CD4-positive, alpha-beta T cell treated with Interleukin-1 beta for 1 hour (primary cell): ENCODE results near the gene SV2C.
"Not testable (repeated sequence)": the region's sequence is repeated elsewhere in the genome, so short reads cannot be mapped to it uniquely, and the experiment has no call there.

Source experiments
- DNase-seq, 2 donors: peaks; one replicate each; pipeline ENCODE4 v3.0.0-alpha.2; 2020 to 2022

Gene SV2C

DNA sequence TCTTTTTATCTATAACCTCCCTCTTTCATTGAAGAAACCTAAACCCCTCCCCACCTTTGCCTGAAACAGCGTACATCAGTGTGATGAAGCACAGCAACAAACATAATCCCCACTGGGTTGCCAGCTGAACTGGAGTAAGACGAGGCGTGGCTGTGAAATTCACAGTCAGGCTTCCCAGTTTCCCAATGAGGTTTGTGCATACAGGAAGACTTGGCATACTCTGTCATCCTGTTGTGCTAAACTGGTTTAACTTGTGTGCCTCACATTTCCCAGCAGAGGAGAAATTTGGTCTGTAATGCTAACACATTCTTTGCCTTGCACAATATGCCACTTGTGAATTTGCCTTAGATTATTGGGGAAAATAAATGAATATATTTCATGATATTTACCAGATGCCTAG lies 121.5 kb downstream of the SV2C start:
- DNase-seq = no peak

DNA sequence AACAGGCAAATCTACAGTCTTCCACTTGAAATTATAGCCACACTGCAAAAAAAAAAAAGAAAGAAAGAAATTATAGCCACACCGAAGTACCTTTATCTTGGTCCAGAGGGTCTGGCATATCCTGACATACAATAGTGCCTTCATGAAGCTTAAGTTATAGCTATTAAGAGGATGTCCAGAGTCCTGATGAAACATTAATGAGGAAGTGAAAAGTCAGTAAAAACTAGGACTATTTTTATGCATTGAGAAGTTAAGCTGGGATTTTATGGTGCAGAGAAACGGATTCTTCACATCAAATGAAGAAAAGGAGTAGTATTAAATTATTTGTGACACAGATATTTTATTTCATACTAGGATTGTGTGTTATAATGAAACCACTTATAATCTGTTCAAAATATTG lies 123.9 kb downstream of the SV2C start:
- DNase-seq = no peak

DNA sequence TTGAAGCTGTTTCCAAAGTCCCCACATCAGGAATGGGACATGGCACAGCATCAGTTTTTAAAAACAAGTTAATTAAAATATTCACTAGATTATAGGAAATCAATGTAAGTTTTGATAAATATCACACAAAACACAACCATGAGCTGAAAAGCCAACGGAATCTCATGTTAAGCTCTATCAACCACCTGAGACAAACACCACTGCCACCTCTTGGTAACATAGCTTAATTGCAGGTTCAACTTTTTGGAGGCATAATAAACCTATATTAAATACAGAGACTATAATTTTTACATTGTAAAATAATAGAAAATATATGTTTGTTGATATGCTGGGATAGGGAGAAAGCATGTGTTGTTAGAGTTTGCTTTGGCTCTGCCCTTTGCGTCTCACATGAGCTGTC lies 126.1 kb downstream of the SV2C start:
- DNase-seq = no peak

DNA sequence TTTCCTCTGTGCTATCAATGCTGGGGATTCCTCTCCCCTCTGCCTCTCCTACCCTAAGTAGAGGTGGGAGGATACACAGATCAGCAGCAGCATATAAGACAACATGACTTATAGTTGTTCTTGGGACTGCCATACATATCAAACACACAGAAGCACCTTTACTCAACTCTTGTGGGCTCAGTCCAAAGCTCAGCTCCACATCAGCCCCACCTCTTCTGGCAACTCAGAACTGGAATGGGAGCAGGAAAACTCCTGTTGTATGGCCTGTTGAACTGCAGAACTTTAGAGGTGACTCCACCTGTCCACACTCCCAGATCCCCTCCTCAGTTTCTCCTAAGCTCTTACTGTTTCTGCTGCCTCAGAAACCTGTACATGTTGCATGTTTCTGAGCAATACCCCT lies 127.8 kb downstream of the SV2C start:
- DNase-seq = no peak

DNA sequence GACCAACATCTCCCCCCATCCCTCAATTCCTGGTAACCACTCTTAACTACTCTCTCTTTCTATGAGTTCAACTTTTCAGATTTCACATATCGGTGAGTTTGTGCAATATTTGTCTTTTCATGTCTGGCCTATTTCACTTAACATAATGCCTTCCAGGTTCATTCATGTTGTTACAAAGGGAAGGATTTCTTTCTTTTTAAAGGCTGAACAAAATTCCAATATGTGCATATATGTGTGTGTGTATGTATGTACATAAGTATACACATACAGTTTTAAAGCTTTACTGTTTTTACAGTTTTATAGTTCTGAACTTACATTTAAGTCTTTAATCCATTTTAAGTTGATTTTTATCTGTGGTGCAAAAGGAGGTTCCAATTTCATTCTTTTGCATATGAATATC lies 130.7 kb downstream of the SV2C start:
- no peak for DNase-seq

DNA sequence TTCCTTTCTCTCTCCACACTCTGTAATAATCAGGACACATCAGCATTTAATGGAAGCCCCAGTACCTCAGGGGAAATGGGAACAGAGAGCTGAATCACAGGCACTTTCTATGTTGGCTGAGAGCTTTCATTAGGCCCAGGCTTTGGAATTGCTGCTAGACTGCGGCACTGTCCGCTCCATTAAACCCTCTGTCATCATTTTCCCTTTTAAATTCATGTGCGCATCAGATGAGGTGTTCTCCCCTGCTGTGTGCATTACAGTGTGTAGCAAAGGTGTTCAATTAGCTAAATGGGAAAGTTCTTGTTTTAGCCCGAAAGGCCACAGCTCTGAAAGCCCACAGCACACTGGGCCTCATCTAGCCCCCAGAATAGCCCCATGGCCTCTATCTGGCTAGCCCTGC lies 133.6 kb downstream of the SV2C start:
- no peak for DNase-seq

DNA sequence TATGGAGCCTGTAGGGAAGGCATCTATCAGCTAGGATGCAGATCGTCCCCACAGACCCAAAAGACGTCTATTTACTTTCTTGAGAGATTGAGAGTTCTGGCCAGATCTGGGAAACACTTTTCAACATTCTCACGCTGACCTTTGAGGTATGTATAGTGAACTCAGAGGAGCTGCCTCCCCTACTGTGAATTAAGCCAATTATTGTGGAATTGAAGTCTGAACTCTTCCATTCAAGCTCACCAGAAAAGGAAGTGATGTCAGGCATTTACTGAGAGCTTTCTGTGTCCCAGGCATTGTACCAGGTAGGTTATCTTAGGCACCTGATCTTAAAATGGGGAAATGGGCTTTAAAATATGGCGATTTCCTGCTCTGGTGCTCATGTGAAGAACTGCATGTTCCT lies 136.5 kb downstream of the SV2C start:
- no peak for DNase-seq

DNA sequence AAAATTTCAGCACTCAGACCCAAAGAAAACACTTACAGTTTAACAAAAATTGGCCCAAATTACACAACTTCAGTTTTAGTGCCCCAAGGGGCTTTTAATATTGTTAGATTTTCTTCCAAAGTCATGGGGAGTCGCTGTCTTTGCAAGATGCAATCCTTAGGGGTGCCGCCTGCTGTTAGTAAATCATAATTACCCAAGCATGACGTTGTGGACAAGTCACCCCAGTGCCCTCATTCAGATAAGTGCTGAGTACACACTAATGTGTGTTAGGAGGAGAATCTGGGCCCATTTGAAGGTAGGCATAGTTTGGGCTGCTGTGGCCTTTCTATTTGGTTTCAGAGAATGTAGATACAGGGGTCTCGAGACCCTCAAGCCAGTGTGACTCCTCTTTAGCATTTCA lies 138.1 kb downstream of the SV2C start:
- DNase-seq = no peak

DNA sequence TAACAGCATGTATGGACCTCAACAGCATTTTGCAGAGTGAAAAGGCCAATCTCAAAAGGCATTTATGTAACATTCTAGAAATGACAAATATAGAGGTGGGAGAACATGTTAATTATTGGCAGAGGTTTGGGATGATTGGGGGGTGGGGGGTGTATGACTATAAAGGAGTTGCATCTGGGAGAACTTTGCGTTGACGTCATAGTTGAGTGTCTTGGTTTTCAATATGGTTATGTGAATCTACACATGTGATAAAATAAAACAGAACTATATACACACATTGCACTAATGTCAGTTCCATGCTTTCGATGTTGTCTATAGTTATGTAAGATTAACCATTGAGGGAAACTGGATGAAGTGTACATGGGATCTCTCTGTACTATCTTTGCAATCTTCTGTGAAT lies 139.1 kb downstream of the SV2C start:
- no peak for DNase-seq

DNA sequence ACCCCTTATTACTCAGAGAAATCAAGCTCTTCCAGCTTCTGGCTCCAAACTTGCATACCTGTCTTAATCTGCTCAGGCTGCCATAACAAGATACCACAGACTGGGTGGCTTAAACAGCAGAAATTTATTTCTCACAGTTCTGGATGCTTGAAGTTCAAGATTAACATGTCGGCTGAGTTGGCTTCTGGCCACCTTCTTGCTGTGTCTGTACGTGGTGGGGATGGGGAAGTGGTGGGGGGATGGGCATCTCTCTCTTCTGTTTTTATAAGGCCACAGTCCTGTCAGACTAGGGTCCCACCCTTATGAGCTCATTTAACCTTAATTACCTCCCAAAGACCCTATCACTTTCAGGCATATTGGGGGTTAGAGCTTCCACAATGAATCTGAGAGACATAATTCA lies 140.5 kb downstream of the SV2C start:
- DNase-seq = no peak

DNA sequence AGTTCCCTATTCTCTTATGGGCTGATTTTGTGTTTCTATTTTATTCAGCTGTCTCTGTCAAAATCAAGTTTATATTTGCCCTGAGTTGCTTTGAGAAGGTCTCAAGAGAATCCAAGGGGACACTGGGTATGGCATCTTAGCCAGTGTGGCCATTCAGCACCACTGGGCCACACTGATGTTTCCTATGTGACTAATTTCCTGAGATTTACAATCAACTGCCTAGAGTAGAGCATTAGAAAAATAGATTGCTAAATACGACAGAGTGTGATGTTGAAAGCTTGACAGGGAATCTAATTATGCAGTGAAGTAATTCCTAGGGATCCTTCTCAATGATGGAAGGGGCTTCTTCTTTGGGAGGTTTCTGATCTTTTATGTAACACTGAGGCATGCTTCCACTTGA lies 141.7 kb downstream of the SV2C start:
- no peak for DNase-seq

DNA sequence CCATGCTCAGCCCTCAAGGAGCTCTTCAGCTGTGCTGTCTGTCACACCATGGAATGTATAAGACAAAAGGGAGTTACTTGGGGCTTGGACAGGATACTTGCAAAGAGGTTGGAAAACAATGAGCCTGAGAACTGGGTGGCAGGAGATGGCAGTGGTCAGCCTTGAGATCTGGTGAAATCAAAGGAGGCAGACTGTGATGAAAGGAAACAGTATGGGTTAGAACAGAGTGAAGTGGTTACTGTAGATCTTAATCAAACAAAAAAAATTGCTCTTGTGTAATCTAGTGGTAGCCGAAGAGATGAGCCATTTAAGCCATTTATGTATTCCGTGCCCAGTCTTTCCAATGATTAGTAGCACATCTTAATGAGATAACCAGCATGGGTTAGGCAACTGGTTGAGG lies 142.2 kb downstream of the SV2C start:
- no peak for DNase-seq

DNA sequence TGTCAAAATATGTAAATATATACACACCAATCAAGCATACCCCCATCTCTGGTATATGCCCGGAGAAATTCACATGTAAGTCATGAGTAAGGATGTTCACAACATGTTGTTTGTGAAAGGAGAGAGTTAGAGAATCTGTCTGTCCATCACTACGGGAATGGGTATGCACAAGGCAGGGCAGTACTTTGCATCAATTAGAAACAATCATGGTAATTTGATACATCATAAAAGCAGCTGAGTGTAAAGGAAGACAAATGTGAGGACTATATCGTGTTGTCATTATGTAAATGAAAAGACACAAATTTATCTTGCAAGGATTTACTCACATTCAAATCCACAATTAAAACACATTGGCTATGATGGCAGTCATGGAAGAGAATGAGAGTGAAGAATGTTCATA lies 146.7 kb downstream of the SV2C start:
- DNase-seq = no peak

DNA sequence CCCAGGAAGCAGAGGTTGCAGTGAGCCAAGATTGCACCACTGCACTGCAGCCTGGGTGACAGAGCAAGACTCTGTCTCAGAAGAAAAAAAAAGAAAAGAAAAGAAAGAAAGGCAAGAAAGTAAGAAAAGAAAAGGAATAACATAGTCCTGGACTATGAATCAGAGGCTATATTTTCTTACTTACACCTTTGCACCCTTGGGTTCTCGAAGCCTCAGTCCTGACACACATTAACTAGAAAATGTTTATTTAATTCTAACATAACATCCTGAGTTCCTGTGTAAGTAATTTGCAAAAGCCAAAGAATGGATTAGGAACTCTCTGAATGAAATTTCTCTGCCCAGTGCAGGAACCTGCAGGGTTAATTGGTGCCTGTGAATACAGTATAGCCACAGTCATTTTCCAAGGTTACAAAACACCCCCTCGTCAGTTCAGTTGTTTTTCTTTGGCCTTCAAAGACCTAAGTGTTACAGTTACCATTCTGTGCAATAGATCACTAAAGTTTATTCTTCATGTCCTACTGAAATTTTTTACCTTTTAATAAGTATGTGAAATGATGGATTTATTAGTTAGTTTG lies 147.6 kb downstream of the SV2C start:
- DNase-seq = no peak

DNA sequence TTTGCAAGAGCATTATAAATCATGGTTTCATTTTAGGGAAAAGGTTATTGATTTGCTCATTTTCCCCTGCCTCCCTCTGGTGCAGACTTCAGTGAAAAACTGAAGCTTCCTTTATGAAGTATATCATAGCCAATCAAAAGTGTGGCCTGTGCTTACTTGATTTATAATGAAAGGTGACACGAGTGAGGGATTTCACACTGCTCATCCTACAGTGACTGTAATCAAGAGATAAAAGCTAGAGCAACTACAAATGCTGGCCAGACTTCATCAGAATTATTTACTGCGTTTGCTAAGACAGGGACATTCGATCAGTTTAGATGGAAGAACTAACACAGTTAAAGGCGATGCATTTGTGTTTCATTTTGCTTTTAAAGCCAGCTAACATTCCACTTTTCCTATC lies 151.5 kb downstream of the SV2C start:
- DNase-seq = no peak

DNA sequence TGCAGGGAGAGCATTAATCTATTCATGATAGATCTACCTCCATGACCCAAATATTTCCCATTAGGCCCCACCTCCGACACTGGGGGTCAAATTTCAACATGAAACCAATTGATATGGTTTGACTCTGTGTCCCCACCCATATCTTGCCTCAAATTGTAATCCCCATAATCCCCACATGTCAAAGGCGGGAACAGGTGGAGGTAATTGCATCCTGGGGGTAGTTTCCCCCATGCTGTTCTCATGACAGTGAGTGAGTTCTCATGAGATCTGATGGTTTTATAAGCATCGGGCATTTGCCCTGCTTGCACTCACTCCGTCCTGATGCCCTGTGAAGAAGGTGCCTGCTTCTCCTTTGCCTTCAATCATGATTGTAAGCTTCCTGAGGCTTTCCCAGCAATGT lies 153.5 kb downstream of the SV2C start:
- DNase-seq = no peak

DNA sequence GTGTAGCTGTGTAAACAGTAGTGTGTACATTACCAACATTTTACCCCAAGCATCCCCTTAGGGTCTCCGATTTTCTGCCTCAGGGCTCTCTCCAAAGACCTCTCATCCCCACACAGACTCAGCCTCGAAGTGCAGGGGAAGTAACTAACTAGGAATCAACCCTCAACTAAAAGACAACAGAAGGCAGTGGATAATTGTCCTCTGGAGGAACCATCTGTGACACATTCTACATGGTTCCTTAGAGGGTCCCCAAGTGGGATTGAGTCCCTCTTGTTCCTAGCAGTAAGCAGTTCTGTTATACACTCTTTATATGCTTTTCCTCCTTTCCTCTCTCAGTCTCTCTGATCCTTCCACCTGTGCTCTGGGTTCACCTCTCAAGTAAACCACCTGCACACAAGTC lies 157.2 kb downstream of the SV2C start:
- no peak for DNase-seq

DNA sequence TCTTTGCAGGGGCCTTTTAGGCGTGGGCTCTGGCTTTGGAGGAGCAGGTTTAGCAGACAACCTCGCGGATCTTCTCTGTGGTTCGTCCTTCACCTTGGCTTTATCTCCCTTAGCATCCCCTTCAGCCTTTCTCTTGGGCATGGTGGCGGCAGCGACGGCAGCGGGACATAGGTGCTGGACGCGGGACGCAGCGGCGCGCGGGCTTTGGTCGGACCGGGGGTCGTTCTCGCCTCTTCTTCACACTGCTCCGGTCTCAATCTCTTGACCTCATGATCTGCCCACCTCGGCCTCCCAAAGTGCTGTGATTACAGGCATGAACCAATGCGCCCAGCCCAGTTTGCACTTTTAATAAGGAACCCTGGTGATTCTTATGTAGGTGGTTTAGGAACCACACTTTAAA lies 159.0 kb downstream of the SV2C start:
- DNase-seq = not testable (repeated sequence)

DNA sequence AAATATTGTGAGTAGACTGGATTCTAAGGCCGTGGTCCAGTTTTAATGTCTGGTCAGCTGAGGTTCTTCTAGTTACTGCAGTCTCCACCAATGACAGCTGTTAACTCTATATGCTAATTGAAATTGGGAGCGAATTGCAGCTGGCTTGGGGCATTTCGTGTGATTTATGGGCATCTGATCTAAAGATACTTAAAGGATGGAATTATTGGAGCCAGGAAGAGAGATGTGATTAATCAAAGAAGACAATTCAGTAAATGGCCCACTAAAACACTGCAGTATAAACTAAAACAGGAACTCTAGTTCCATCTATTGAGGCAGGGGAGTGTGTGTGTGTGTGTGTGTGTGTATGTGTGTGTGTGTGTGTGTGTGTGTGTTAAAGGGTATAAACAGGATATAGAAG lies 162.4 kb downstream of the SV2C start:
- DNase-seq = no peak

DNA sequence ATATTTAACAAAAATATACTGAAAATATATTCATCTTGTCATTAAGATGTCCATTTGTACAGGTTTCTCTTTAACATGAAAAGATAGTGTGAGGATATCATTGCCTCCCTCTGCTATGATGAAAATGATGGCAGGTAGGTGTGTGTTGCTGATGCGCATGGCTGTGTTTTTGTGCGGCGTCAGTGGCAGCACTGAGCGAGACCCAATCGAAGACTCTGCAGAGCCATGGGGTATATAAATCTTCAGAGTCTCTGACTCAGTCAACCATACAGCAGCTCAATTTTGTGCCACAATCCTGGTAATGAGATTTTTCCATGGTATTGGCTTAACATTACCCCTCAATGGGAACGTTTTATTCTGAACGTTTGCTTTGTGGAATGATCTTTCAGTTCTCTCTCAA lies 166.4 kb downstream of the SV2C start:
- DNase-seq = no peak

DNA sequence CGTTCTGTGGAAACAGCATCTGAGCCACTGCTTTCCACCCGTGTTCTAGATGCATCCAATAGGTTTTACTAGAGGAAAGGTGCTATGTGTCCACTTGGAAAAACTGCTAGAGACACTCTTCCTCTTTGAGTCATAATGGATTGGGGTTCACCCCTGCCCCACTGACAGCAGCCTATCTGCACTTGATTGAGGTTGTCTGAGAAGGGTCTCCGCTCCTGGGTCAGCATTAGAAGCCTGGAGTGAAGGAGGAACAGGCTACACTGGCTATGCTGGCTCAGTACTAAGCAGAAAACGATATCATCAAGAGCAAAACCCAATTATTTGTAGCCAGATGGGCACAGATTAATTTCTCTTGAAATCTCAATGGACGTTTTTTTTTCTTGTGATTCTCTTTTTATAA lies 167.3 kb downstream of the SV2C start:
- no peak for DNase-seq

DNA sequence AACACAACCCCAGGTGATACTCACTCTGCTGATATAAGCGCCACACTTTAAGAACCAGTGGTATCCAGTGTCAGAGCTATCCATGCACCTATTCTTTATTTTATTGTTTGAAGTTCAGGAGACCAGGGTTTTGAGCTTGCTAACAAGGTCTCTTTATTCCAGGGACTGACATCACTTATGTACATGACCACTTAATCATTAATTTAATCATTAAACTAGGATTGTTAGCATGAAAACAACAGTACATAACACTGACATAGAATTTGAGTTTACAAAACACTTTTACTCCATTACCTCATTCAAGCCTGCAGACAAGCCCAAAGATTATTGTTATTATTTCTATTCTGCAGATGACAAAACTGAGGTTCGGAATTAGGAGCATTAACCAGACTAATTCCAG lies 168.5 kb downstream of the SV2C start:
- DNase-seq = no peak

DNA sequence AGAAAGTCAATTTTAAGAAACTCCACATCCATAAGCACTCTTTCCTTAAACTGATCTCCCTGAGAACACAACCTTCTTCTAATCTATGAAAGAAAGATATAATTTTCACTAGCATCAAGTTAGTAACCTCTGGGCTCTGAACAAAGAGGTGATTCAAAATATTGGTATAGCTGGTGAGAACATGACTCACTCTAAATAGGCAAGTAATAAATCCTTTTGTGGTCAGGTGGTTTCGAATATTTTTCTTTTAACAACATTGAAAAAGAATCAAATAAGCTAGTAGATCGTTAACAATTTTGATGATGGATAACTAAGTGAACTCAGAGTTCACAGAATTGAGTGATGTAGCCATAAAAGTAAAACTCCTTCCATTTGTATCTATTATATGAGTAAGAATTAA lies 169.3 kb downstream of the SV2C start:
- DNase-seq = no peak

DNA sequence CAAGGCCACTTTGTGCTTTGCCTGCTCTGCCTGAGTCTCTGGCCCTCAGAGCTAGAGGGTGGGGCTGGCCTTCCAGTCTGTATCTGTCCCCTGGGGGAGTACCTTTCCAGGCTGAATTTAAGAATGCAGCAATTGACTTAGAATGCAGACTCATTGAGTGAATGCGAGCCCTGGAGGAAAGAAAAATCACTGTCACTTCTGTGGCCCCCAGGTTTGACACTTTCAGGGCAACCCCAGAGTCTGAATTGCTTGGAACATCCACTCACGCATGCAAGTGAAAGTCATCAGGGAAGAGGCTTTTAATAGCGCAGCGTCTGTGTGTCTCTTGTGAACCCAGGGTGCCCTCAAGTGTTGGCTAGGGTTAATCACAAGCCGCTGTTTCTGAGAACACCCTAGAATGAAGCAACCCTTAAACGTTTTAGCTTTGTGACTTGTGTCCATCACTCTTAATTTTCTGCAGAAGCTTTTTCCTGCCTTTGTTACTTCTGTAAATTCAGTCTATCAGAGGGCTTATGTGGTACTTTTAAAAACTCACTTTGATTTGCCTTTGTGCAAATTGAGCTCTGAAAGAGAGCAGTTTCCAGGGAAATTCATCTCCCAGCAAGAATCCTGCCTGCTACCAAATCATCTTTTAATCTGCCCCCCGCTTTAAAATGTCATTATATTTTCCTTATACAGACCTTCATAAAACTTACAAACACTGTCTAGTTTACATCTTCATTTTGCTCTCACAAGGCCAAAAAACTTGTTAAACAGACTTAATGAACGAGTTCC lies 173.1 kb downstream of the SV2C start:
- peak; percentile 68 to 76 for DNase-seq

DNA sequence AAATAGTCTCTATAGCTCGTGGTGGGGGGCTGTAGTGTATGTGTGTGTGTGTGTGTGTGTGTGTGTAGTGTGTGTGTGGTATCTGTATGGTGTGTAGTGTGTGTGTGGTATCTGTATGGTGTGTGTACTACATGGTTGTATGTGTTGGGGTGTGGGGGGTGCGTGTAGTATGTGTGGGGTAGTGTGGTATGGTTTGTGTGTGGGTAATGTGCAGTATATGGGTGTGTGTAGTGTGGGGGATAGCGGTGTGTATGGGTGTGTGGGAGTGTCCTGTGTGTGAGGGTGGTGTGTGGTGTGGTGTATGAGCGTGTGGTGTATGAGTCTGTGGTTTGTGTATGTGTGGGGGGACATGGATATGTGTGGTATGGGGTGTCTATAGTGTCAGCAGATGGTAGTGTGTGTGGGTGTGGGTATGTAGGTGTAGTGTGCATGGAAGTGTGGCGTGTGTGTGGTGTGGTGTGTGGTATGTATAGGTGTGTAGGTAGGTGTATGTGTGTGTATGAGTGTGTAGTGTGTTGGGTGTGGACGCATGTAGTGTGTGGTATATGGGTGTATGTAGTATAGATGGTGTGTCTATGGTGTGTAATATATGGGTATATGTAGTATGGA lies 174.1 kb downstream of the SV2C start:
- DNase-seq = no peak
